Measurements from ENCODE around the gene KPNA4.
A peak's percentile ranks its signal among the peaks of the same experiment; 100 is the strongest.
"Not testable (repeated sequence)": the region's sequence is repeated elsewhere in the genome, so short reads cannot be mapped to it uniquely, and the experiment has no call there.

KPNA4 gene

GRCh38 chr3:160565442-160566403 lies at the start of gene KPNA4:
Gene KPNA4 (minus strand): TSS chr3:160565571. CDS start chr3:160565282, 289 bp downstream.
- DNase-seq (ENCODE audit: low spot score), result peak; percentile 98

GRCh38 chr3:160613661-160614060 lies 48.3 kb upstream of the KPNA4 start:
- no peak for DNase-seq (ENCODE audit: low spot score)

- no peak for DNase-seq (ENCODE audit: low spot score)
Observed at GRCh38 chr3:160612386-160613075, 47.2 kb upstream of the KPNA4 start.

- no peak for DNase-seq (ENCODE audit: low spot score)
Observed at GRCh38 chr3:160611141-160611540, 45.8 kb upstream of the KPNA4 start.

GRCh38 chr3:160608870-160609269 lies 43.5 kb upstream of the KPNA4 start:
- no peak for DNase-seq (ENCODE audit: low spot score)

- DNase-seq (ENCODE audit: low spot score), result no peak
Observed at GRCh38 chr3:160607826-160608225, 42.5 kb upstream of the KPNA4 start.

GRCh38 chr3:160605315-160605714 lies 39.9 kb upstream of the KPNA4 start:
- no peak for DNase-seq (ENCODE audit: low spot score)

GRCh38 chr3:160603845-160604244 lies 38.5 kb upstream of the KPNA4 start:
- DNase-seq (ENCODE audit: low spot score), result not testable (repeated sequence)

GRCh38 chr3:160602259-160602658 lies 36.9 kb upstream of the KPNA4 start:
- no peak for DNase-seq (ENCODE audit: low spot score)

GRCh38 chr3:160601288-160601687 lies 35.9 kb upstream of the KPNA4 start:
- DNase-seq (ENCODE audit: low spot score), result no peak

GRCh38 chr3:160598865-160599264 lies 33.5 kb upstream of the KPNA4 start:
- no peak for DNase-seq (ENCODE audit: low spot score)

GRCh38 chr3:160588023-160588422 lies 22.7 kb upstream of the KPNA4 start:
- no peak for DNase-seq (ENCODE audit: low spot score)

GRCh38 chr3:160587105-160587504 lies 21.7 kb upstream of the KPNA4 start:
- DNase-seq (ENCODE audit: low spot score), result no peak

- DNase-seq (ENCODE audit: low spot score), result no peak
Observed at GRCh38 chr3:160586679-160587078, 21.3 kb upstream of the KPNA4 start.

GRCh38 chr3:160583451-160583850 lies 18.1 kb upstream of the KPNA4 start:
- no peak for DNase-seq (ENCODE audit: low spot score)

GRCh38 chr3:160580938-160581337 lies 15.6 kb upstream of the KPNA4 start:
- no peak for DNase-seq (ENCODE audit: low spot score)

GRCh38 chr3:160577556-160578195 lies 12.3 kb upstream of the KPNA4 start:
- DNase-seq (ENCODE audit: low spot score), result peak; percentile 45

- DNase-seq (ENCODE audit: low spot score), result no peak
Observed at GRCh38 chr3:160577093-160577492, 11.7 kb upstream of the KPNA4 start.

GRCh38 chr3:160576621-160577020 lies 11.2 kb upstream of the KPNA4 start:
- DNase-seq (ENCODE audit: low spot score), result no peak

GRCh38 chr3:160575589-160575988 lies 10.2 kb upstream of the KPNA4 start:
- no peak for DNase-seq (ENCODE audit: low spot score)

GRCh38 chr3:160574636-160575035 lies 9.3 kb upstream of the KPNA4 start:
- DNase-seq (ENCODE audit: low spot score), result no peak

- not testable (repeated sequence) for DNase-seq (ENCODE audit: low spot score)
Observed at GRCh38 chr3:160573955-160574525, 8.7 kb upstream of the KPNA4 start.

Data from AG08396 (cell line).